ENCODE measurements around the gene STC2. TPM values are rescaled to one million over a fixed set of nuclear protein-coding genes. Genes with fewer than 3 reads are reported as not detected.

The STC2 gene
- total RNA-seq, 1 donor from 2014 or later: 26.0 TPM

GRCh38 chr5:173339286-173339685 is 11.1 kb upstream of the STC2 start:
- Mint-ChIP-seq H3K4me3 (no peak overlapping the region), H3K27me3 (ENCODE audit: low read depth) (no peaks in the 10 kb centered on the region), H3K4me1 (peaks cover 8% of the 10 kb centered on the region), H3K27ac (no peak overlapping the region), H3K9me3 (no peaks in the 10 kb centered on the region), H3K36me3 (no peaks in the 10 kb centered on the region)
- DNase-seq (ENCODE audit: low spot score in 2 of 2, unreplicated experiment in 2 of 2): no peak
- TF ChIP-seq CTCF (IDR thresholded peaks at IDR 0.05; ENCODE audit: unreplicated experiment): no peak

- H3K4me3 Mint-ChIP-seq: no peak overlapping the region
- H3K27me3 Mint-ChIP-seq (ENCODE audit: low read depth): no peaks in the 10 kb centered on the region
- H3K4me1 Mint-ChIP-seq: peaks cover 8% of the 10 kb centered on the region
- H3K36me3 Mint-ChIP-seq: no peaks in the 10 kb centered on the region
- H3K27ac Mint-ChIP-seq: no peak overlapping the region
- H3K9me3 Mint-ChIP-seq: no peaks in the 10 kb centered on the region
- TF ChIP-seq CTCF (IDR thresholded peaks at IDR 0.05; ENCODE audit: unreplicated experiment): no peak
- no peak for DNase-seq (ENCODE audit: low spot score in 2 of 2, unreplicated experiment in 2 of 2)
Observed at GRCh38 chr5:173338380-173339015, 10.3 kb upstream of the STC2 start.

- TF ChIP-seq CTCF (IDR thresholded peaks at IDR 0.05; ENCODE audit: unreplicated experiment): no peak
- no peak for DNase-seq (ENCODE audit: low spot score in 2 of 2, unreplicated experiment in 2 of 2)
- Mint-ChIP-seq H3K36me3 (no peaks in the 10 kb centered on the region), H3K4me3 (no peak overlapping the region), H3K9me3 (no peaks in the 10 kb centered on the region), H3K27me3 (ENCODE audit: low read depth) (no peaks in the 10 kb centered on the region), H3K4me1 (peaks cover 12% of the 10 kb centered on the region), H3K27ac (no peak overlapping the region)
Observed at GRCh38 chr5:173334808-173335207, 6.6 kb upstream of the STC2 start.

GRCh38 chr5:173333925-173334661 is 5.9 kb upstream of the STC2 start:
- no peak overlapping the region for H3K27ac Mint-ChIP-seq
- H3K9me3 Mint-ChIP-seq: no peaks in the 10 kb centered on the region
- H3K4me3 Mint-ChIP-seq: no peak overlapping the region
- no peak for TF ChIP-seq CTCF (IDR thresholded peaks at IDR 0.05; ENCODE audit: unreplicated experiment)
- H3K4me1 Mint-ChIP-seq: peaks cover 9% of the 10 kb centered on the region
- H3K36me3 Mint-ChIP-seq: no peaks in the 10 kb centered on the region
- no peak for DNase-seq (ENCODE audit: low spot score in 2 of 2, unreplicated experiment in 2 of 2)
- no peaks in the 10 kb centered on the region for H3K27me3 Mint-ChIP-seq (ENCODE audit: low read depth)

GRCh38 chr5:173331956-173332479 is 3.8 kb upstream of the STC2 start:
- Mint-ChIP-seq H3K4me1 (peaks cover 19% of the 10 kb centered on the region), H3K27me3 (ENCODE audit: low read depth) (peaks cover 7% of the 10 kb centered on the region), H3K27ac (no peak overlapping the region), H3K36me3 (no peaks in the 10 kb centered on the region), H3K4me3 (no peak overlapping the region), H3K9me3 (no peaks in the 10 kb centered on the region)
- TF ChIP-seq CTCF (IDR thresholded peaks at IDR 0.05; ENCODE audit: unreplicated experiment): peak; percentile 86
- DNase-seq (ENCODE audit: low spot score in 2 of 2, unreplicated experiment in 2 of 2): peak; percentile 84 to 92

Data from mesothelial cell of epicardium (in vitro differentiated cells).